NCI-H1092 (cell line): ENCODE results near the gene TMSB10.
A peak's percentile ranks its signal among the peaks of the same experiment; 100 is the strongest.
"Not testable (repeated sequence)": the region's sequence is repeated elsewhere in the genome, so short reads cannot be mapped to it uniquely, and the experiment has no call there.

Experiments
- DNase-seq: peaks from one replicate; lab custom pipeline; 2025; lab: John Stamatoyannopoulos, UW

The TMSB10 gene

GRCh38 chr2:84904717-84905174 lies 710 bp upstream of the TMSB10 start:
- no peak for DNase-seq

GRCh38 chr2:84906108-84906899 lies 848 bp downstream of the TMSB10 start:
- no peak for DNase-seq

GRCh38 chr2:84906900-84907714 lies 1.7 kb downstream of the TMSB10 start:
- no peak for DNase-seq

GRCh38 chr2:84908948-84909713 lies 3.7 kb downstream of the TMSB10 start:
- no peak for DNase-seq

GRCh38 chr2:84911135-84911678 lies 5.8 kb downstream of the TMSB10 start:
- DNase-seq, result no peak

- no peak for DNase-seq
Observed at GRCh38 chr2:84912984-84913383, 7.5 kb downstream of the TMSB10 start.

- no peak for DNase-seq
Observed at GRCh38 chr2:84914334-84914733, 8.9 kb downstream of the TMSB10 start.

GRCh38 chr2:84915675-84916074 lies 10.2 kb downstream of the TMSB10 start:
- not testable (repeated sequence) for DNase-seq

- not testable (repeated sequence) for DNase-seq
Observed at GRCh38 chr2:84917821-84918220, 12.4 kb downstream of the TMSB10 start.

- DNase-seq, result no peak
Observed at GRCh38 chr2:84918430-84918829, 13.0 kb downstream of the TMSB10 start.

GRCh38 chr2:84919885-84920580 lies 14.6 kb downstream of the TMSB10 start:
- no peak for DNase-seq

GRCh38 chr2:84923009-84923408 lies 17.6 kb downstream of the TMSB10 start:
- DNase-seq, result no peak

- DNase-seq, result no peak
Observed at GRCh38 chr2:84924173-84925106, 19.0 kb downstream of the TMSB10 start.

- no peak for DNase-seq
Observed at GRCh38 chr2:84925336-84925723, 19.9 kb downstream of the TMSB10 start.

- peak; percentile 62 for DNase-seq
Observed at GRCh38 chr2:84925724-84926376, 20.4 kb downstream of the TMSB10 start.

GRCh38 chr2:84927275-84927627 lies 21.8 kb downstream of the TMSB10 start:
- DNase-seq, result no peak

- DNase-seq, result no peak
Observed at GRCh38 chr2:84931384-84931821, 25.9 kb downstream of the TMSB10 start.

GRCh38 chr2:84938194-84938879 lies 32.9 kb downstream of the TMSB10 start:
- no peak for DNase-seq

GRCh38 chr2:84939426-84940087 lies 34.1 kb downstream of the TMSB10 start:
- no peak for DNase-seq
